Measurements from ENCODE around the gene TRPC1. TPM values are rescaled to one million over a fixed set of nuclear protein-coding genes. Genes with fewer than 3 reads are reported as not detected.

The TRPC1 gene
- total RNA-seq, 1 experiment from 2014 or later = 18.6 TPM

- Histone ChIP-seq H3K79me1 (ENCODE audit: insufficient read depth, low read depth, low read length, poor library complexity, severe bottlenecking) (no peaks in the 10 kb centered on the region), H3K4me2 (ENCODE audit: insufficient read depth, insufficient read length, low read length) (no peak overlapping the region), H3K14ac (ENCODE audit: insufficient read depth, low read length) (no peak overlapping the region), H3K27ac (ENCODE audit: insufficient read length, low read depth, low read length) (no peak overlapping the region), H3T11ph (ENCODE audit: low read length) (no peak overlapping the region), H4K8ac (replicated peaks; ENCODE audit: insufficient read length, low read depth, low read length) (no peak overlapping the region), H2BK12ac (ENCODE audit: insufficient read length, low read depth, low read length) (no peak overlapping the region), H3K9me3 (ENCODE audit: control insufficient read depth, low read depth, low read length) (no peaks in the 10 kb centered on the region), H3K23ac (ENCODE audit: insufficient read length, low read depth, low read length) (no peak overlapping the region), H3K18ac (ENCODE audit: insufficient read length, low read depth, low read length) (no peak overlapping the region), H4K91ac (ENCODE audit: insufficient read length, low read depth, low read length) (no peak overlapping the region), H3K4ac (ENCODE audit: low read depth, low read length) (no peak overlapping the region), H2AFZ (ENCODE audit: low read length) (no peak overlapping the region), H3K4me1 (ENCODE audit: insufficient read depth, low read length) (no peaks in the 10 kb centered on the region), H3K27me3 (ENCODE audit: insufficient read depth, low read length) (no peaks in the 10 kb centered on the region), H2AK5ac (ENCODE audit: insufficient read length, low read length) (no peak overlapping the region), H3K79me2 (ENCODE audit: insufficient read depth, low read length) (no peaks in the 10 kb centered on the region), H3K56ac (ENCODE audit: insufficient read length, low read depth, low read length) (no peak overlapping the region), H4K5ac (ENCODE audit: insufficient read length, low read depth, low read length) (no peak overlapping the region), H2BK120ac (ENCODE audit: low read depth, low read length, poor library complexity, severe bottlenecking) (no peak overlapping the region), H2BK15ac (ENCODE audit: low read depth, low read length) (no peak overlapping the region), H2BK20ac (ENCODE audit: low read depth, low read length, poor library complexity, severe bottlenecking) (no peak overlapping the region), H2BK5ac (ENCODE audit: insufficient read length, low read length) (no peak overlapping the region), H3K23me2 (ENCODE audit: insufficient read length, low read depth, low read length, poor library complexity, severe bottlenecking) (no peaks in the 10 kb centered on the region), H4K20me1 (ENCODE audit: control insufficient read depth, insufficient read depth, insufficient read length) (no peaks in the 10 kb centered on the region), H3K9ac (ENCODE audit: extremely low read depth, insufficient read length, low read length) (no peak overlapping the region)
- Mint-ChIP-seq H3K4me1 (no peaks in the 10 kb centered on the region), H3K4me3 (no peak overlapping the region), H3K36me3 (ENCODE audit: insufficient read depth in 1 of 3, low read depth in 3 of 3) (peaks cover 2 to 8% (median 6%) of the 10 kb centered on the region in 3 experiments; a peak in 3 of 7 replicates), H3K27ac (no peak overlapping the region), H3K27me3 (ENCODE audit: low read depth) (no peaks in the 10 kb centered on the region), H3K9me3 (no peaks in the 10 kb centered on the region)
- no CpG with 5 or more reads among the region's 2 CpGs for WGBS (ENCODE audit: extremely low coverage, insufficient read length, low lambda C conversion rate)
- TF ChIP-seq CTCF (conservative IDR thresholded peaks at IDR 0.05) = no peak
- no peak for DNase-seq
Observed at GRCh38 chr3:142676151-142676550, 47.7 kb upstream of the TRPC1 start.
